SK-N-SH treated with all-trans-retinoic acid at 6 μM for 48 hours (cell line): Measurements from ENCODE around the gene ARHGAP15.

Experiments
- OSR1 ChIP-seq: fragments of 250-450 bp; sonication (Bioruptor Pico); IDR thresholded peaks from 2 replicates; pipeline ENCODE4 v1.8.0; 2022; ENCODE audit warnings: moderate library complexity, mild to moderate bottlenecking, inconsistent platforms
- POU6F1 ChIP-seq: fragments of 250-450 bp; sonication (Bioruptor Pico); IDR thresholded peaks from 2 replicates; pipeline ENCODE4 v1.8.0; 2021; ENCODE audit warnings: low read depth, mild to moderate bottlenecking, moderate library complexity, borderline replicate concordance
- ZFP30 ChIP-seq: fragments of 450-650 bp; formaldehyde crosslinking; IDR thresholded peaks from 2 replicates; pipeline ENCODE4 v1.5.0; 2022; ENCODE audit warnings: mild to moderate bottlenecking, moderate library complexity
- ZNF565 ChIP-seq: fragments of 450-650 bp; formaldehyde crosslinking; conservative IDR thresholded peaks from 2 replicates; pipeline ENCODE4 v1.5.0; 2020; ENCODE audit warnings: low read depth, mild to moderate bottlenecking, moderate library complexity
- ZNF70 ChIP-seq: fragments of 450-650 bp; formaldehyde crosslinking; IDR thresholded peaks from 2 replicates; pipeline ENCODE4 v1.5.0; 2020; ENCODE audit warnings: mild to moderate bottlenecking, moderate library complexity

- no peak for TF ChIP-seq ZFP30 (CRISPR knock-in tag)
- no peak for TF ChIP-seq ZNF70
- no peak for TF ChIP-seq ZNF565
- no peak for TF ChIP-seq POU6F1
- TF ChIP-seq OSR1 = no peak
Observed at GRCh38 chr2:143675021-143675420, 545.8 kb downstream of the ARHGAP15 start.
